Heart right ventricle (tissue), 16 donors: Measurements from ENCODE around the gene CTDSPL2. TPM values are rescaled to one million over a fixed set of nuclear protein-coding genes. Genes with fewer than 3 reads are reported as not detected.

Source experiments
- ATAC-seq, 8 donors: fragments of 200-7000 bp; cut with Tn5 transposase; one replicate each; pipeline ENCODE4 v1.9.1; 2020; ENCODE audit warnings: mild to moderate bottlenecking in 8 of 8, moderate library complexity in 8 of 8, moderate number of reproducible peaks in 1 of 8
- DNase-seq, 2 donors: peaks; one replicate each; pipeline ENCODE4 v3.0.0-alpha.2; 2020
- H3K27ac ChIP-seq, 10 donors: fragments of 200-600 bp; sonication (generic) in 2 of 10; one replicate each; pipeline versions ENCODE4 v1.5.0 to v1.8.0; 2020 to 2022; ENCODE audit warnings: mild to moderate bottlenecking in 3 of 10
- H3K27me3 ChIP-seq, 7 donors: fragments of 200-600 bp; one replicate each; pipeline ENCODE4 v1.8.0; 2021 to 2022; ENCODE audit warnings: mild to moderate bottlenecking in 2 of 7
- H3K36me3 ChIP-seq, 9 donors: fragments of 200-600 bp; sonication (generic) in 1 of 9; one replicate each; pipeline versions ENCODE4 v1.5.0 to v1.8.0; 2020 to 2022; ENCODE audit warnings: mild to moderate bottlenecking in 2 of 9
- H3K4me1 ChIP-seq, 9 donors: fragments of 200-600 bp; sonication (generic) in 1 of 9; one replicate each; pipeline versions ENCODE4 v1.5.0 to v1.8.0; 2020 to 2022; ENCODE audit warnings: mild to moderate bottlenecking in 4 of 9
- H3K4me3 ChIP-seq, 10 donors: fragments of 200-600 bp; sonication (generic) in 2 of 10; one replicate each; pipeline versions ENCODE4 v1.5.0 to v1.8.0; 2020 to 2022; ENCODE audit warnings: mild to moderate bottlenecking in 7 of 10, moderate library complexity in 2 of 10
- H3K9me3 ChIP-seq, 11 donors: fragments of 200-600 bp in 10 of 11; sonication (generic) in 2 of 11; one replicate each; pipeline versions ENCODE4 v1.5.0 to v1.8.0; 2013 to 2022; ENCODE audit warnings: mild to moderate bottlenecking in 2 of 11, control low read depth in 1 of 11, moderate library complexity in 1 of 11
- CTCF ChIP-seq, 9 donors: fragments of 200-600 bp; sonication (generic) in 2 of 9; IDR thresholded peaks; one replicate each; pipeline versions ENCODE4 v1.5.0 to v1.8.0; 2021 to 2022; ENCODE audit warnings: antibody characterized with exemption in 9 of 9, mild to moderate bottlenecking in 5 of 9, moderate library complexity in 1 of 9
- WGBS, 2 donors: extraction: QIAGEN DNeasy Blood & Tissue Kit; methylation state at CpG; one replicate each; pipeline ENCODE4 v1.1.7; 2013; ENCODE audit warnings: inconsistent platforms in 1 of 2; 5-methylcytosine and 5-hydroxymethylcytosine counted together
- intact Hi-C, 10 donors: fragments of 100-400 bp; cut with DNase I; formaldehyde crosslinking; loops; one replicate each; pipeline versions ENCODE4 v1.11.1 to v1.14.2; 2022
- polyA plus RNA-seq, 2 donors: library from polyadenylated mRNA; stranded (reverse); fragments of 200-250 nt; gene quantifications; one replicate each; pipeline ENCODE4 v1.2.3, GENCODE V29; 2013
- total RNA-seq, 10 donors: library from RNA; stranded (reverse); fragmentation: NEBNext Ultra II Directional in 3 of 10; extraction: Animal tissue kit (Norgen Biotek cat#: 25700) in 3 of 10; gene quantifications; one replicate each; pipeline versions ENCODE4 v1.2.1 to v1.2.4, GENCODE V29; 2021 to 2023
- donor health status: Arrhythmogenic right ventricular cardiomyopathy.
- donor health status: ischemic (EF 13 %, LVEDD 7.1; RV severe dilation, severe dysfunction).
- donor health status: healthy with polysubstance abuse.
- donor health status: DM: no; HTN: yes; CAD: no.
- donor health status: DM: no; HTN: no; CAD: no.
- donor health status: ischemic (EF 25% LVEDD 6.9; RV normal size, moderate dysfunction).
- donor health status: ischemic (EF 25% LVEDD 5.7; RV mildly dilated, moderate dysfunction).
- donor health status: healthy.
- donor health status: DM: yes; HTN: yes; CAD: no.
- donor health status: Ischemic cardiomyopathy.
- donor health status: ischemic (EF 35%, LVEDD 5.7; RV mildly dilated, moderate dysfunction).
- donor health status: nonischemic (EF 11% LVEDD 7.7; RV severe dilation, severe dysfunction).
- donor health status: DM: yes; HTN: yes; CAD: no.
- donor health status: PGD.
- donor health status: ischemic (EF 29% LVEDD 5.4; RV normal size, mild dysfunction).
- donor health status: nonischemic (EF 23%, LVEDD 6.1; RV moderate dilation, normal function).

CTDSPL2 gene
- total and polyA plus RNA-seq, 12 donors = 3.5 to 22.3 (median 17.7) TPM

- no peaks in the 10 kb centered on the region for H3K9me3 ChIP-seq
- intact Hi-C loops = loop anchor here in 2 of 10 donors (5.0 kb wide), 1 partner anchor 108 kb away; the partner anchor contains the start of gene CTDSPL2 (in 2 of the 2)
- H3K36me3 ChIP-seq = peaks cover 0 to 34% (median 0%) of the 10 kb centered on the region in 9 donors
- DNase-seq (peak in 1 of 2 donors; percentile 23), ATAC-seq (peak in 3 of 8 donors; percentile 0 to 1 (median 1))
- TF ChIP-seq CTCF (IDR thresholded peaks at IDR 0.05) = no peak
- peaks cover 0 to 37% (median 31%) of the 10 kb centered on the region in 9 donors for H3K4me1 ChIP-seq
- H3K27ac ChIP-seq = peak overlapping the region; percentile 92 to 99 (median 96)
- H3K4me3 ChIP-seq = peak overlapping the region; percentile 74 to 98 (median 90)
- 58 to 59% methylated on average over 36 of the region's 36 CpGs for WGBS, 2 donors
- H3K27me3 ChIP-seq = no peaks in the 10 kb centered on the region
Measured at GRCh38 chr15:44535523-44536301, 108.3 kb downstream of the CTDSPL2 start.

GRCh38 chr15:44536302-44536961, 109.0 kb downstream of the CTDSPL2 start:
- Histone ChIP-seq H3K4me1 (peaks cover 0 to 45% (median 36%) of the 10 kb centered on the region in 9 donors), H3K36me3 (peaks cover 0 to 41% (median 0%) of the 10 kb centered on the region in 9 donors), H3K27ac (peak overlapping the region; percentile 92 to 99 (median 96)), H3K4me3 (peak overlapping the region; percentile 74 to 98 (median 90)), H3K9me3 (no peaks in the 10 kb centered on the region), H3K27me3 (no peaks in the 10 kb centered on the region)
- WGBS, 2 donors = 0 to 1% methylated on average over 42 to 45 of the region's 47 CpGs
- TF ChIP-seq CTCF (IDR thresholded peaks at IDR 0.05) = peak in 8 of 9 donors; percentile 25 to 71 (median 48)
- ATAC-seq (peak; percentile 86 to 93 (median 92)), DNase-seq (peak; percentile 84 to 88)
- intact Hi-C loops = loop anchor here in 2 of 10 donors (5.0 kb wide), 1 partner anchor 109 kb away; the partner anchor contains the start of gene CTDSPL2 (in 2 of the 2)

GRCh38 chr15:44536962-44537734, 109.7 kb downstream of the CTDSPL2 start, which contains the start of gene EIF3J:
Gene EIF3J (plus strand): TSS chr15:44537147. CDS start chr15:44537195, 48 bp downstream.
- peak within 1 kb of the TSS; percentile 74 to 98 (median 90) for H3K4me3 ChIP-seq
- H3K27ac ChIP-seq = peak within 1 kb of the TSS; percentile 92 to 99 (median 96)
- ATAC-seq (peak; percentile 95 to 97 (median 96)), DNase-seq (peak; percentile 94 to 95)
- peaks cover 0 to 47% (median 0%) of the 10 kb centered on the region in 9 donors for H3K36me3 ChIP-seq
- peaks cover 0 to 52% (median 44%) of the 10 kb centered on the region in 9 donors for H3K4me1 ChIP-seq
- 0 to 1% methylated on average over 83 to 97 of the region's 97 CpGs for WGBS, 2 donors
- no peaks in the 10 kb centered on the region for H3K9me3 ChIP-seq
- intact Hi-C loops = loop anchor here in 2 of 10 donors (5.0 kb wide), 1 partner anchor 110 kb away; the partner anchor contains the start of gene CTDSPL2 (in 2 of the 2)
- no peaks in the 10 kb centered on the region for H3K27me3 ChIP-seq
- TF ChIP-seq CTCF (IDR thresholded peaks at IDR 0.05) = no peak
